Activated CD4-positive, alpha-beta T cell treated with anti-CD3 and anti-CD28 coated beads for 36 hours (primary cell): ENCODE data around the gene SLC44A1. TPM values are rescaled to one million over a fixed set of nuclear protein-coding genes. Genes with fewer than 3 reads are reported as not detected.
A peak's percentile ranks its signal among the peaks of the same experiment; 100 is the strongest.

Experiments
- ATAC-seq: fragments of 200-7000 bp; cut with Tn5 transposase; one replicate; pipeline ENCODE4 v1.10.0; 2021; ENCODE audit warnings: mild to moderate bottlenecking, moderate library complexity
- CTCF ChIA-PET: fragments of 350-600 bp; sonication (Branson Sonifier 250); formaldehyde crosslinking; loops from one replicate; lab custom pipeline; 2021; ENCODE audit warnings: antibody characterized with exemption; lab: Charles Lee
- POLR2A ChIA-PET: fragments of 350-600 bp; sonication (Branson Sonifier 250); formaldehyde crosslinking; loops from one replicate; lab custom pipeline; 2021; ENCODE audit warnings: antibody characterized with exemption, inconsistent platforms; lab: Charles Lee
- DNase-seq: peaks from one replicate; pipeline ENCODE4 v3.0.0-alpha.2; 2020
- H3K27ac Mint-ChIP-seq: one replicate; pipeline ENCODE4 v1.8.0; 2021; ENCODE audit warnings: mixed read lengths
- H3K27me3 Mint-ChIP-seq: one replicate; pipeline ENCODE4 v1.8.0; 2021; ENCODE audit warnings: mixed read lengths
- H3K36me3 Mint-ChIP-seq: one replicate; pipeline ENCODE4 v1.8.0; 2021; ENCODE audit warnings: low read depth, mixed read lengths
- H3K4me1 Mint-ChIP-seq: one replicate; pipeline ENCODE4 v1.8.0; 2021; ENCODE audit warnings: mixed read lengths
- H3K4me3 Mint-ChIP-seq: one replicate; pipeline ENCODE4 v1.8.0; 2021; ENCODE audit warnings: mild to moderate bottlenecking, moderate library complexity, mixed read lengths
- H3K9me3 Mint-ChIP-seq: one replicate; pipeline ENCODE4 v1.8.0; 2021; ENCODE audit warnings: low read depth, mixed read lengths
- intact Hi-C, 2 experiments: fragments of 100-400 bp; cut with DNase I in 1 of 2; cut with micrococcal nuclease in 1 of 2; formaldehyde crosslinking; loops; one replicate each; pipeline versions ENCODE4 v1.14.2 to v1.15.1; 2022 to 2024; cut with DNase I, micrococcal nuclease
- total RNA-seq, 2 experiments: library from RNA; stranded (reverse); gene quantifications; one replicate each; pipeline ENCODE4 v1.2.3, GENCODE V29; 2021

Gene SLC44A1
- total RNA-seq, 2 experiments from 2014 or later, result 9.7 to 10.4 TPM

DNA sequence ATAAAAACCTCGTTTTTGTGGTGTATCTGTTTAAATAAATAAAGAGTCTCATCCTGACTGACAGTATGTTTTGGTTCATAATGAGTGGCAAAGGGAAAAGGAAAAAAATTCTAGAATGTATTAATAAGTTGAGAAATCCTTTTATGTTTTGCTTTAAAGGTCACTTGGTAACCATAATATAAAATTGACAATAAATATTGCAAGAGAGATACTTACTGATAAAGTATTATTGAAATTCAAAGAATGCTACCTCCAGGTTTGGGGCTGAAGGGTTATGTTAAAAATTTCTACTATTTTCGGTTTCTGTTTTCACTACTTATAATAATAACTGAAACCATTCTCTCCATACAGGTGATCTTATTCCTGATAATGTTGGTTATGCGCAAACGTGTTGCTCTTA lies 118.0 kb downstream of the SLC44A1 start:
- no peaks in the 10 kb centered on the region for H3K9me3 Mint-ChIP-seq
- no peaks in the 10 kb centered on the region for H3K27me3 Mint-ChIP-seq
- peaks cover 22% of the 10 kb centered on the region for H3K36me3 Mint-ChIP-seq
- no peak overlapping the region for H3K27ac Mint-ChIP-seq
- CTCF ChIA-PET, result interaction anchor here (1.0 kb wide), 1 partner anchor 57 kb away, joined by 3 read pairs; no protein-coding TSS in a partner anchor
- DNase-seq (no peak), ATAC-seq (no peak)
- no peak overlapping the region for H3K4me3 Mint-ChIP-seq
- intact Hi-C loops, result loop anchor here in 1 of 2 experiments (5.0 kb wide), 1 partner anchor 45 kb away; no protein-coding TSS in a partner anchor
- POLR2A ChIA-PET, result no interaction called here
- peaks cover 13% of the 10 kb centered on the region for H3K4me1 Mint-ChIP-seq

DNA sequence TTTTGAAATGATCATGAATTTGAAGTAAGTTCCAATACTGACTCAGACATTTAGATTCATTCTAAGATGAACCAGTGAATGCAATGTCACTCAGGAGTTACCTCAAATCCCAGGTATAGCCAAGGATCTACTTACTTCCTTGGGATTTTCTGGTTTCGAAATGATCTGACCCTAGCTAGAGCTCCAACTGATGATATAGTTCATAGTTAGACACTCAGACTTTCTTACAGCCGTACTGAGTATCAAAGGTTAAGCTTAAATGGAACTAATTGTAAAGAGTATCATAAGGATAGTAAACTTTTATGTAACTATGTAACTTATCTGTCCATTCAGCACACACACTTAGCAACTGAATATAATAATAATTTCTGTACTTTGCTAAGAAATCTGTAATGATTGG lies 119.4 kb downstream of the SLC44A1 start:
- POLR2A ChIA-PET, result no interaction called here
- no peaks in the 10 kb centered on the region for H3K27me3 Mint-ChIP-seq
- intact Hi-C loops, result loop anchor here in 1 of 2 experiments (5.0 kb wide), 1 partner anchor 43 kb away; no protein-coding TSS in a partner anchor
- H3K27ac Mint-ChIP-seq, result no peak overlapping the region
- CTCF ChIA-PET, result interaction anchor here (0.9 kb wide), 1 partner anchor 8 kb away, joined by 3 read pairs; no protein-coding TSS in a partner anchor
- H3K4me3 Mint-ChIP-seq, result no peak overlapping the region
- no peaks in the 10 kb centered on the region for H3K9me3 Mint-ChIP-seq
- peaks cover 13% of the 10 kb centered on the region for H3K4me1 Mint-ChIP-seq
- no peak for DNase-seq
- no peak for ATAC-seq
- H3K36me3 Mint-ChIP-seq, result peaks cover 22% of the 10 kb centered on the region

DNA sequence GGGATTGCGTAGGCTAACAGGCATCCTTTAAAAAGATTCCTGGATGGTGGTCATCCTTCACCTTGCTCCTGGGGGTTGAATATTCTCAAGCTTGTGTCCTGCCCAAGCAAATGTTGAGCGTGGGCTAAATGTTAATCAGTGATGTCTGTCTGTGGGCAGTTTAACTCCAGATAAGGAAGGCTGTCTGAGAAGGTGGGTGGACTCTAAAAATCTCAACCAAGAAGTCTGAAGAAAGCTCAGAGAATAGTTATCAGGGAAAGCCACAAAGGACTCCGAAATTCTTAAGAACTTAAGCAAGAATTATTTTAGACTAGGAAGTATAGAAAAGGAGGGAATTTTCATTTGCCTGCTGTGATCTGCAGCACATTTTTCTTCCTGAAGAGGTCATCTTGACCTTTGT lies 125.5 kb downstream of the SLC44A1 start:
- no peak overlapping the region for H3K4me3 Mint-ChIP-seq
- ChIA-PET POLR2A (no interaction called here), CTCF (interaction anchor here (1.2 kb wide), 1 partner anchor 10 kb away, joined by 3 read pairs; no protein-coding TSS in a partner anchor)
- DNase-seq (no peak), ATAC-seq (no peak)
- no peak overlapping the region for H3K27ac Mint-ChIP-seq
- H3K4me1 Mint-ChIP-seq, result no peaks in the 10 kb centered on the region
- H3K36me3 Mint-ChIP-seq, result peaks cover 9% of the 10 kb centered on the region
- H3K27me3 Mint-ChIP-seq, result no peaks in the 10 kb centered on the region
- intact Hi-C loops, result no loop called here
- no peaks in the 10 kb centered on the region for H3K9me3 Mint-ChIP-seq

DNA sequence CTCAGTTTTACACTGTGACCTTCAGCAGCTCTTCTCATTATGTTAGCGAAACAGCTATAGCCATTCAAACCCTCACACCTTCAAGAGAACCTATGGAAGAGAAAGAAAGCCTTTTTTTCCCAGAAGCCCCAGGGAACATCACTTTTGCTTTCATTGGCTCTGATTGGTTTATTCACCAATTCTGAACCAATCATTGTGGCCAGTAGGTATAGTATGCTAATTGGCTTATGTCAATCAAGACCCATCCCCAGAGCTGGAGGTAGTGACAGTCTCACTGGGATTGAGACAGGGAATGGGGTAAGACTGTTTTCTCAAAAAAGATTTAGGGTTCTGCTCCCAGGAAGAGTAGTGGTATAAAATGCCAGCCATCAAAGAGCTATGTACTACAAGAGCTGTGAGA lies 129.3 kb downstream of the SLC44A1 start:
- no peaks in the 10 kb centered on the region for H3K36me3 Mint-ChIP-seq
- no peaks in the 10 kb centered on the region for H3K9me3 Mint-ChIP-seq
- no peaks in the 10 kb centered on the region for H3K27me3 Mint-ChIP-seq
- no peaks in the 10 kb centered on the region for H3K4me1 Mint-ChIP-seq
- DNase-seq (no peak), ATAC-seq (no peak)
- H3K27ac Mint-ChIP-seq, result no peak overlapping the region
- no peak overlapping the region for H3K4me3 Mint-ChIP-seq
- ChIA-PET CTCF (interaction anchor here (1.6 kb wide), 1 partner anchor 17 kb away, joined by 5 read pairs; no protein-coding TSS in a partner anchor), POLR2A (no interaction called here)
- intact Hi-C loops, result no loop called here

DNA sequence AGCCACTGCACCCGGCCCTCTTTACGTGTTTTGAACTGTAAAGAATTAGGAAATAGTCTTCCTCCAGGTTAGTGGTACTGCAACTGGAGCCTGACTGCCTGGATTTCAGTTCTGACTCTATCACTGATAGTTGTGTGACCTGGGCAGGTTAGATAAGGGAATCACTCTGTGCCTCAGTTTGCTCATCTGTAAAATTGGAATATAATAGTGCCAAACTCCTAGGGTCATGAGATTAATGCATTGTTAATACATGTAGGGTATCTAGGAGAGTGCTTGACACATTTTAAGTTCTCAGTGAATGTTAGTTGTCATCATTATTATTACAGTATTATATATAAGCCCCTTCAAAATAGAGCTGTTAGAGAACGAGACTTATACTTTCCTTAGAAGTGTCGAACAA lies 130.9 kb downstream of the SLC44A1 start:
- no peaks in the 10 kb centered on the region for H3K27me3 Mint-ChIP-seq
- DNase-seq (no peak), ATAC-seq (no peak)
- no peak overlapping the region for H3K4me3 Mint-ChIP-seq
- ChIA-PET CTCF (interaction anchor here (0.9 to 1.6 kb wide), 2 partner anchors 16 to 40 kb away, joined by 3 to 5 read pairs; no protein-coding TSS in a partner anchor), POLR2A (no interaction called here)
- no peaks in the 10 kb centered on the region for H3K9me3 Mint-ChIP-seq
- intact Hi-C loops, result no loop called here
- H3K27ac Mint-ChIP-seq, result no peak overlapping the region
- H3K4me1 Mint-ChIP-seq, result no peaks in the 10 kb centered on the region
- H3K36me3 Mint-ChIP-seq, result no peaks in the 10 kb centered on the region

DNA sequence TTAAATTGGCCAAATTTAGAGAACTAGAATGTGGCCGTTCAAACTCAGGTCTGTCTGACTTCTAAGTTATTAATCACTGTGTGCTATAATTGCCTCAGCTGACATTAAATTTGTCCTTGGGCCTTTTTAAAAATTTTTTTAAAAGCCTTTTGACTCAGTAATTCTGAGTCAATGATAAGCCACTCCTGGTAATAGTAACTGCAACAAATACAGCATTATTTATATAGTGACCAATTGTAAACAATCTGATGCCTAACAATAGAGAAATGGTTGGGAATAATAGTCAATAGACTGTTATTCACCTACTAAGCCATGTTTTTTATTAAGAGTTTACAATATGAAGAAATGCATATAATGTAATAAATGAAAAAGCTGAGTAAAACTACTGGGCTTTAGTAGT lies 132.4 kb downstream of the SLC44A1 start:
- ATAC-seq (no peak), DNase-seq (no peak)
- Mint-ChIP-seq H3K4me3 (no peak overlapping the region), H3K9me3 (no peaks in the 10 kb centered on the region), H3K4me1 (no peaks in the 10 kb centered on the region), H3K36me3 (peaks cover 3% of the 10 kb centered on the region), H3K27me3 (no peaks in the 10 kb centered on the region), H3K27ac (no peak overlapping the region)
- intact Hi-C loops, result no loop called here
- ChIA-PET CTCF (no interaction called here), POLR2A (no interaction called here)

DNA sequence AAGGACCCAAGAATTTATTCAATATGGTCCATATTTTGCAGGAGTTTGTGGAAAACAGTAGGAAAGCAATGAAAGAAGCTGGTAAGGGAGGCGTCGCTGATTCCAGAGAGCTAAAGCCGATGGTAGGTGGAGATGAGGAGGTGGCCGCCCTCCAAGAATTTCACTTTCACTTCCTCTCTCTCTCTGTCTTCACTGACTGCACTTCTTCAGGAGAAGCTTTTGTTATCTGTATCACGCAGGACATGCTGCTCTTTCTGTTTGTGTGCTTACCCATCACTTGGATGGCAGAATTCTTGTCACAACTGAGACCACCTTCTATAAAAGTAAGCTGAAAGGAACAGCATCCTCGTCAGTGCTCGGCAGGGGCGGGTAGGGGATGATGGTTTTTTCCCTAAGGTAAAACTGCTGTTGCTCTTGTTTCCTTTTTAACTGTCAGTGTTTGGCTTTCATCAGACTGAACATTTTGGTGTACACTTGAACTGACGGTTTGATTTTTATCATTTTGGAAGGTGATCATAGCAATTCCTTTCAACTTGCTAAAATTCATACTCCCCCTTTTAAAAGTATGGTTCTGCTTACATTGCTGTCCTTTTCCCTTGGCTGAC lies 141.0 kb downstream of the SLC44A1 start:
- no peaks in the 10 kb centered on the region for H3K9me3 Mint-ChIP-seq
- peak overlapping the region; percentile 68 for H3K27ac Mint-ChIP-seq
- POLR2A ChIA-PET, result interaction anchor here (0.5 to 1.4 kb wide), 2 partner anchors 20 to 240 kb away, joined by 4 to 6 read pairs; no protein-coding TSS in a partner anchor
- ATAC-seq (peak; percentile 97), DNase-seq (peak; percentile 59)
- intact Hi-C loops, result no loop called here
- CTCF ChIA-PET, result interaction anchor here (0.6 to 1.2 kb wide), 3 partner anchors 12 to 391 kb away, joined by 3 to 4 read pairs (median 3); no protein-coding TSS in a partner anchor
- peaks cover 6% of the 10 kb centered on the region for H3K4me1 Mint-ChIP-seq
- H3K36me3 Mint-ChIP-seq, result peaks cover 3% of the 10 kb centered on the region
- no peaks in the 10 kb centered on the region for H3K27me3 Mint-ChIP-seq
- H3K4me3 Mint-ChIP-seq, result peak overlapping the region; percentile 67

DNA sequence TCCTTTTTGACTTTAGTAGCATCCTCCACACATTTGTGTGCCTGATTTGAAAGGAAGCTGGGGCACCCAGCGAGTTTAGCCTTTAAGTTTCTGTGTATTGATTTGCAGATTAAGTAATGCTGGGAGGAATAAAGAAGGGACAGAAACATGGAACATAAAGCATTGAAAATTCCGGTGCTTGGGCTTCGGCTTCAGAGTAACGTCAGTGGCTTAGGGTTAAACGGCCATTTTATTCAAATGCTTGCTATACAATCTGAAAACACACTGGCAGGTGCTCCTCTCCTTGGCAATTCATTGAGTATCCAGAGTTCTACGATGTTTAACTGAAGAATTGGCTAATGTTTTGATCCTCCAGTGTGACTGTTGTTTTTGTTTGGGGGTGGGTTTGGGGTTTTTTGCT lies 145.3 kb downstream of the SLC44A1 start:
- ATAC-seq, result no peak
- POLR2A ChIA-PET, result no interaction called here
- H3K27ac Mint-ChIP-seq, result no peak overlapping the region

DNA sequence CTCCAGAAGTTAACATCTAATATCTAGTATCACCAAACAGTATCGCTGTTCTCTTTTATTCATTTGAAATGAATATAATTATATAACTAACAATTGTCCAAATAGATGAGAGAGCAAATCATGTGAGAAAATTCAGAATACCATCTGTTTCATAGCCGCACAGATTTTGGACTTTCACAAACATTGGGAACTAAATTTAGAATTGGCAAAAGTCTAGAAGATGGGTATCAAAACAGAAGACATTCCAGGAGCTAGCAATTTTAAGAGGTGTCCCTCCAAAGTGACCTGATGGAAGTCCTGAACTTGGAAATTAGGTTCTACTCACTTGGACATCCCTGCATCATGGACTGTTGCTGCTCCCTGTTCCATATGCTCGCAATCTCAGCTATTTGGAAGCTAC lies 146.4 kb downstream of the SLC44A1 start:
- Mint-ChIP-seq H3K9me3 (no peaks in the 10 kb centered on the region), H3K4me3 (no peak overlapping the region), H3K4me1 (peaks cover under 1% of the 10 kb centered on the region), H3K27me3 (peaks cover 5% of the 10 kb centered on the region), H3K27ac (no peak overlapping the region), H3K36me3 (no peaks in the 10 kb centered on the region)
- no peak for ATAC-seq
- no peak for DNase-seq
- CTCF ChIA-PET, result interaction anchor here (0.6 to 1.5 kb wide), 2 partner anchors 17 to 237 kb away, joined by 3 to 5 read pairs; no protein-coding TSS in a partner anchor
- intact Hi-C loops, result no loop called here
- POLR2A ChIA-PET, result no interaction called here

More for the DNA sequence above, 145.3 kb downstream of the SLC44A1 start:
- CTCF ChIA-PET, result no interaction called here
- no peaks in the 10 kb centered on the region for H3K9me3 Mint-ChIP-seq
- H3K36me3 Mint-ChIP-seq, result no peaks in the 10 kb centered on the region
- H3K4me1 Mint-ChIP-seq, result peaks cover 4% of the 10 kb centered on the region
- no peak overlapping the region for H3K4me3 Mint-ChIP-seq
- DNase-seq, result no peak
- peaks cover 4% of the 10 kb centered on the region for H3K27me3 Mint-ChIP-seq
- intact Hi-C loops, result no loop called here

DNA sequence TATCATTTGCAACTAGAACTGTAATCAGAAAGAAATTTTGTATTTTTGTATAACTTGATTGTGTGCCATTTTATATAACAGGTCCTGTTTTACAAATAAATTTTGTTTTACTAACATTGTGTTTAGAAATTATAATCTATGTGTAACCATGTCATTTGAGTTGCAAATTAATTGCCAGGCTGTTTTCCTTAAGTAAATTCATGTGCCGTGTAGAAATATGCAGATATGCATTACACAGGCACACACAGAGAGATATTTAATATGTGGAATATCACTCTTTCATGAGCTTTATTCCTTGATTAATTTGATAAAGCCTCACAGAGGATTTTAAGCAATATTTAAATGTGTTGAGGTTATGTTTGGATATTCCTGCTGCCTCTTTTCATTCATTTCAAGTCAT lies 146.8 kb downstream of the SLC44A1 start:
- Mint-ChIP-seq H3K36me3 (no peaks in the 10 kb centered on the region), H3K27ac (no peak overlapping the region), H3K9me3 (no peaks in the 10 kb centered on the region), H3K4me1 (no peaks in the 10 kb centered on the region), H3K27me3 (peaks cover 8% of the 10 kb centered on the region), H3K4me3 (no peak overlapping the region)
- ChIA-PET CTCF (interaction anchor here (0.5 to 1.5 kb wide), 2 partner anchors 17 to 85 kb away, joined by 4 to 5 read pairs; no protein-coding TSS in a partner anchor), POLR2A (no interaction called here)
- ATAC-seq (no peak), DNase-seq (no peak)
- intact Hi-C loops, result no loop called here

DNA sequence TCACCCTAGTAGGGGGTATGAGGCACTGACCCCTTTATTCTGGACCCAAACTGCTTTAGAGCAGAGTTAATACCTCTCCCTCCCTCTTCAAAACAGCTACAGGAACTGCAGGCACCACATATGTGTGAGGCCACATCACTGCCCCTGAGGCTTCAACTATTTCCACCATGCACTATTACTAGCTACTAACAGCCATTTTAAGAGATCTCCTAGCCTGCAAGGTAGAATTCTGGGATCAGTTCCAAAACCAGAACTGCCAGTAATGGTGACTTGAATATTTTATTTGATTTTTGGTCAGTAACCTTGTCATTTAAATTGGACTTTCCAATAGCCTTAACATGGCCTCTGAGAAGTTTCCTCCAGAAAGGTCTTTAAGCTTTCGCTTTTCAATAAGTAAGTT lies 148.1 kb downstream of the SLC44A1 start:
- intact Hi-C loops, result no loop called here
- Mint-ChIP-seq H3K27ac (no peak overlapping the region), H3K27me3 (peaks cover 8% of the 10 kb centered on the region), H3K36me3 (no peaks in the 10 kb centered on the region), H3K4me3 (no peak overlapping the region), H3K4me1 (no peaks in the 10 kb centered on the region), H3K9me3 (no peaks in the 10 kb centered on the region)
- ATAC-seq (no peak), DNase-seq (no peak)
- ChIA-PET POLR2A (interaction anchor here (0.7 kb wide), 1 partner anchor 218 kb away, joined by 3 read pairs; no protein-coding TSS in a partner anchor), CTCF (interaction anchor here (0.7 to 1.0 kb wide), 3 partner anchors 9 to 13 kb away, joined by 3 to 6 read pairs (median 3); no protein-coding TSS in a partner anchor)
